Breast epithelium (tissue), 4 donors: ENCODE results near the gene JCAD. TPM values are rescaled to one million over a fixed set of nuclear protein-coding genes. Genes with fewer than 3 reads are reported as not detected.

ENCODE experiments used
- DNase-seq, 2 donors: peaks; one replicate each; pipeline ENCODE4 v3.0.0-alpha.2; 2019; ENCODE audit warnings: low spot score in 2 of 2
- H3K27ac ChIP-seq, 2 donors: fragments of 200-600 bp; sonication (generic) in 1 of 2; one replicate each; pipeline ENCODE4 v1.5.1; 2016 to 2019; ENCODE audit warnings: mild to moderate bottlenecking in 1 of 2
- H3K27me3 ChIP-seq, 2 donors: fragments of 200-600 bp; sonication (generic) in 1 of 2; one replicate each; pipeline versions ENCODE4 v1.5.1 to v1.6.0; 2017 to 2019; ENCODE audit warnings: control low read depth in 1 of 2, mild to moderate bottlenecking in 1 of 2
- H3K36me3 ChIP-seq: fragments of 200-600 bp; one replicate; pipeline ENCODE4 v1.5.1; 2019
- H3K4me1 ChIP-seq, 2 donors: fragments of 200-600 bp; sonication (generic); one replicate each; pipeline ENCODE4 v1.5.1; 2016 to 2019; ENCODE audit warnings: control low read depth in 1 of 2
- H3K4me3 ChIP-seq, 3 donors: fragments of 200-600 bp; sonication (generic); 1 replicate in 2 of 3; 2 replicates in 1 of 3; pipeline ENCODE4 v1.5.1; 2016 to 2019; ENCODE audit warnings: mild to moderate bottlenecking in 3 of 3, moderate library complexity in 2 of 3
- H3K9me3 ChIP-seq, 2 donors: fragments of 200-600 bp; sonication (generic) in 1 of 2; one replicate each; pipeline ENCODE4 v1.5.1; 2016 to 2019; ENCODE audit warnings: control low read depth in 1 of 2
- CTCF ChIP-seq, 3 donors: fragments of 450-650 bp; IDR thresholded peaks; one replicate each; pipeline ENCODE4 v1.5.1; 2016 to 2017; ENCODE audit warnings: antibody characterized with exemption in 3 of 3, mild to moderate bottlenecking in 3 of 3, moderate library complexity in 3 of 3
- POLR2A ChIP-seq: fragments of 450-650 bp; IDR thresholded peaks from one replicate; pipeline ENCODE4 v1.6.1; 2016; ENCODE audit warnings: antibody characterized with exemption, mild to moderate bottlenecking, moderate library complexity
- POLR2AphosphoS5 ChIP-seq, 3 donors: sonication (generic); formaldehyde crosslinking; IDR thresholded peaks; one replicate each; pipeline ENCODE4 v1.6.1; 2017; ENCODE audit warnings: antibody characterized with exemption in 3 of 3
- intact Hi-C: fragments of 100-400 bp; cut with DNase I; formaldehyde crosslinking; loops from one replicate; pipeline ENCODE4 v1.15.1; 2023; ENCODE audit warnings: low total_unique reads
- total RNA-seq, 3 donors: library from RNA; depleted of rRNA; stranded (reverse); fragments of >200 nt; gene quantifications; one replicate each; pipeline ENCODE4 v1.1.0, GENCODE V29; 2016

Gene JCAD
- total RNA-seq, 3 donors from 2014 or later, result 11.1 to 69.3 (median 16.1) TPM

- intact Hi-C loops, result no loop called here
- H3K4me3 ChIP-seq, result no peak overlapping the region
- H3K27me3 ChIP-seq, result no peaks in the 10 kb centered on the region
- DNase-seq, result no peak
- H3K9me3 ChIP-seq, result no peaks in the 10 kb centered on the region
- H3K36me3 ChIP-seq, result no peaks in the 10 kb centered on the region
- H3K4me1 ChIP-seq, result no peaks in the 10 kb centered on the region
- H3K27ac ChIP-seq, result no peak overlapping the region
- no peak for TF ChIP-seq CTCF (IDR thresholded peaks at IDR 0.05)
- TF ChIP-seq POLR2A, result no peak
- TF ChIP-seq POLR2AphosphoS5 (IDR thresholded peaks at IDR 0.05), result no peak
These were observed 20.8 kb upstream of the JCAD start for GRCh38 chr10:30080161-30080560.

GRCh38 chr10:30079408-30079807 lies 20.0 kb upstream of the JCAD start:
- Histone ChIP-seq H3K4me1 (no peaks in the 10 kb centered on the region), H3K27ac (no peak overlapping the region), H3K9me3 (no peaks in the 10 kb centered on the region), H3K4me3 (no peak overlapping the region), H3K36me3 (no peaks in the 10 kb centered on the region), H3K27me3 (no peaks in the 10 kb centered on the region)
- TF ChIP-seq POLR2A (no peak), POLR2AphosphoS5 (IDR thresholded peaks at IDR 0.05) (no peak), CTCF (IDR thresholded peaks at IDR 0.05) (no peak)
- no peak for DNase-seq
- intact Hi-C loops, result no loop called here

DNA sequence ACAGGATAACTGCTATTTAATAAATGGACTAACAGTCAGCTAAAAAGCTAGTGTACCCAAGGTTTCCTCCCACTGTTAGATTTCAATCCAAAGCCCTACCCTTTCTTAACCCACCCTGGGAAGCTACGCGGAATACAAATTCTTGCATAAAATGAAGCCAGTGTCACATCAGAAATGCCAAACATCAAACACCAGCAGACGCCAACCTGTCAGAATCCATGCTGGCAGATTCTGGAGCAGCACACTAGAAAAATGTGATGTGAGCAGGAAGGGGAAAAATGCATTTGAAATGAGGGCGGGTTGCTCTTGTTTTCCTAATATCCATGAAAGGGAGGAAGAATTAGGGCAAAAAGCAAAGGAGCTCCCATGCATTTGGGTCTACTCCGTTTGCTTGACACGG lies 16.1 kb upstream of the JCAD start:
- Histone ChIP-seq H3K27me3 (no peaks in the 10 kb centered on the region), H3K4me1 (no peaks in the 10 kb centered on the region), H3K27ac (no peak overlapping the region), H3K4me3 (no peak overlapping the region), H3K36me3 (no peaks in the 10 kb centered on the region), H3K9me3 (no peaks in the 10 kb centered on the region)
- DNase-seq, result no peak
- no peak for TF ChIP-seq CTCF (IDR thresholded peaks at IDR 0.05)
- no peak for TF ChIP-seq POLR2AphosphoS5 (IDR thresholded peaks at IDR 0.05)
- TF ChIP-seq POLR2A, result no peak
- intact Hi-C loops, result no loop called here

GRCh38 chr10:30074933-30075332 lies 15.5 kb upstream of the JCAD start:
- Histone ChIP-seq H3K4me3 (no peak overlapping the region), H3K27me3 (no peaks in the 10 kb centered on the region), H3K9me3 (no peaks in the 10 kb centered on the region), H3K4me1 (no peaks in the 10 kb centered on the region), H3K36me3 (no peaks in the 10 kb centered on the region), H3K27ac (no peak overlapping the region)
- TF ChIP-seq POLR2A, result no peak
- intact Hi-C loops, result no loop called here
- no peak for DNase-seq

DNA sequence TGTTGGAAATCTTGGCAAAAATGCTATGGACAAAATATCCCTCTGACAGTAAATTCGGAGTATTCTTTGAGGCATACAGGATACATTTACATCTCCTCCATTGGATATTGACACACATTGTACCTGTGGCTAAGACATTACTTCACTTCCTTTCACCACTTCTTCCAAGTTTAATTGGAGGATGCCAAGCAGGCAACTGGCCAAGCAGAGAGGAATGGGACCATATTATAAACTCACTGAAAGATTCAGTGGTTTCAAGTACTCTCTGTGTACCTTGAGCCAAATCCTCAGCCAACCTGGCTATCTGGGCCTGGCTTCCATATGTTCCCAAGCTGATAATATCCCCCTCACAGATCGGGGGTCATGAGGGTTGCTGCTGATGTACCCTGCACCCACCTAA lies 14.7 kb upstream of the JCAD start:
- TF ChIP-seq POLR2A (no peak), POLR2AphosphoS5 (IDR thresholded peaks at IDR 0.05) (no peak), CTCF (IDR thresholded peaks at IDR 0.05) (no peak)
- no peak for DNase-seq
- Histone ChIP-seq H3K4me1 (no peaks in the 10 kb centered on the region), H3K4me3 (no peak overlapping the region), H3K9me3 (no peaks in the 10 kb centered on the region), H3K27me3 (no peaks in the 10 kb centered on the region), H3K27ac (no peak overlapping the region), H3K36me3 (no peaks in the 10 kb centered on the region)
- intact Hi-C loops, result no loop called here

- Histone ChIP-seq H3K27ac (no peak overlapping the region), H3K27me3 (no peaks in the 10 kb centered on the region), H3K4me3 (no peak overlapping the region), H3K36me3 (no peaks in the 10 kb centered on the region), H3K9me3 (no peaks in the 10 kb centered on the region), H3K4me1 (no peaks in the 10 kb centered on the region)
- intact Hi-C loops, result no loop called here
- no peak for TF ChIP-seq POLR2A
- TF ChIP-seq POLR2AphosphoS5 (IDR thresholded peaks at IDR 0.05), result no peak
- TF ChIP-seq CTCF (IDR thresholded peaks at IDR 0.05), result no peak
- no peak for DNase-seq
These were observed 14.3 kb upstream of the JCAD start for GRCh38 chr10:30073767-30074060.
